NCI-H2171 (cell line): ENCODE results near the gene MAD2L2.

Experiments used
- DNase-seq: peaks from one replicate; lab custom pipeline; 2025; lab: John Stamatoyannopoulos, UW

MAD2L2 gene

DNA sequence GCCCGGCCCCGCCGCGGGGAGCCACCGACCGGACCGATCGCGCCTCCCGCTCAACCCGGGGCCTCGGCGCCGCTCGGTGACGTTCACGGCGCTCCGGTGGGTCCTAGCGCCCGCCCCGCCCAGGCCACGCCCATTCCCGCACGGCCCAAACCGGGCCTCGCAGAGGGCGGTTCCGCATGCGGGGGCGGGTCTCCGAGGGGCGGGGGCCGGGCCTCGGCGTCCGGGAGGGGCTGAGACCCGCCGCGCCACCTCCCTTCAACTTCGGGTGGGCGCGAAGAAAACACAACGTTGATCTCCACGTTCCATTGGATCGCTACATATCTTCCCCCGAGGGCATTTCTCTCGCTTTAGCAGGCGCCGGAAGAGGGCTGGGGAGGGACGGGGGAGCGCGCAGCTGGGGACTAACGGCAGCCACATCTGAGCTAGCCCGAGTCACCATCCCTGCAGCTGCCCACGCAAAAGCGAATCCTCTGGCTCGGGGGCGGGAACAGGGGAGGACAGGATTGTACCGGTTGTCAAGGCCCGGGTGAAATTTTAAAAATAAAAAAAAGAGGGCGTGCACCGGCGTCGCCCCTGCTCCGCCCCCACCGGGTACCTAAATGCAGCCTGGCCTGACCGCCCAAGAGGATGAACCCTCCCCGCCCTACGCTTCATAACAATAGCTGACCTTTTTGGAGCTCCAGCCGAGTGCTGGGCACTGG is at the start of gene MAD2L2:
MAD2L2 (minus strand) TSS at position 78 of the 701 bp plus-strand sequence. CDS start 547 bp downstream, outside the sequence.
- DNase-seq: peak; percentile 83

DNA sequence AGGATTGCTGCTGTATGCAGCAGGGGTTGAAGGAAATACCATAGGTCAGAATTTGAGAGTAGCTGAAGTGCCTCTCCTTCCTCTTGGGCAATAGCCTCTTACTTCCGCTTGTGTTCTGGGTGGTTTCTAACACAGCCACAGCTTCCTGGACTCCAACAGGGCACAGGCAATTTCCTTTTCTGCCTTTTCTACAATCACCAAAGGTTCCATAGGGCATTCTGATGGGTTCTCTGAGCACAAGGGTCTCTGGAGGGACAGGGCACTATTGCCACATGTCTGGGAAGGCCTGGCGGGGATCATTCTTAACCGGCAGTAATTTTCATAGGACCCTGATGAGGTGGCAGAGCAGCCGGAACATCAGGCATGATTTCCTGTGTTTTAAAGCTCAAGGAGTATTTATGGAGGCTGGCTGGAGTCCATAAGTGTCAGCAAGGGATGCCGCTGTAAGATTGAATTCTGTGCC is 49.5 kb upstream of the MAD2L2 start:
- DNase-seq: no peak

DNA sequence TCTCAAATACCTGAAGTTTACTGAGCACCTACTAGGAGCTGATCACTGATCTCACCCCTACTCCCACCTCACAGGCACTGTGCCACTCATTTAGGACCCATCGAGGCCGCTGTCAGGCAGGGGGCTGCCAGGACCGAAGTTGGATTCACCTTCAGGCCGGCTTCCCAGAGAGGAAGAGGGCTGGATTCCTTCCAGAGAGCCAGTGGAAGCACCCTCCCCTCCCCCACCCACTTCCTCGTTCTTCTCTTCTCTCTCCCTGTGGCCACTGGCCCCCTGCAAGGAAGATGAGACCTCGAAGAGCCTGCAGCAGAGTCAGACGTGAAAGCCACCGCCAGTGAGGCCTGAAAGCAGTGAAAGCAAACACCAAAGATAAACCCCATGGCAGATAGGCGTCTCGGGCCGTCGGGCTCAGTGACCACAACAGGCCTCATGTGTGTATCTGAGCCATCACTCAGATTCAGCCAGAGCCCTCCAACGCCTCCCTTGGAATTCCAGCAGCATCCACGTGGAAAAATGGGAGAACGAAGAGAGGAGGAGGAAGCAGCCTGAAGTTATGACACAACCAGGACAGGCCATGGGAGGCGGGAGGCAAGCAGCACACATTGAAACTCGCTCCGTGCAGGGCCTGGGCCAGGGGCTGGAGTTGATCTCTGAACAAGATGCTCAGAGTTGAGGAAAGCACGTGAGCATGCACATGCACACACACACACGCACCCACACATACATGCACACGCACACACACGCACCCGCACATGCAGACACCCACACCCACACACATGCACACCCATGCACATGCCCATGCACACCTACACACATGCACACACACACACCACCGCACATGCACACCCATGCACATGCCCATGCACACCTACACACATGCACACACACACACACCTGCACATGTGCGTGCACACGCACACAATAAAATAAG is 48.8 kb upstream of the MAD2L2 start:
- DNase-seq: no peak

DNA sequence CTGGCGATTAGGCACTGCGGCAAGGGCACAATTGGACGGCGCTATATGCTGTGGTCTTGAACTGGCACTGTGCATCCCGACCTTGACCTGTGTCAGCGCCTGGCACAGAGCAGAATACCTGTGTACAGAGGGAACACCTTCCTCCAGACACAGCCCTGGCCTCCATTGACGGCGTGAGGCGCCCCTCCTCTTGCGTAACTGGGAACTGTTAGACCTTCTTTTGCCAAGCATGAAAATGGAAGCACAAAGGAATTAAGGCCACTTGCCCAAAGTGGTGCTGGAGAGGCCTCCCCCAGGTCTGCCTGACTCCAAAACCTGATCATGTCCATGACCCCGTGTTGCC is 48.2 kb upstream of the MAD2L2 start:
- no peak for DNase-seq

DNA sequence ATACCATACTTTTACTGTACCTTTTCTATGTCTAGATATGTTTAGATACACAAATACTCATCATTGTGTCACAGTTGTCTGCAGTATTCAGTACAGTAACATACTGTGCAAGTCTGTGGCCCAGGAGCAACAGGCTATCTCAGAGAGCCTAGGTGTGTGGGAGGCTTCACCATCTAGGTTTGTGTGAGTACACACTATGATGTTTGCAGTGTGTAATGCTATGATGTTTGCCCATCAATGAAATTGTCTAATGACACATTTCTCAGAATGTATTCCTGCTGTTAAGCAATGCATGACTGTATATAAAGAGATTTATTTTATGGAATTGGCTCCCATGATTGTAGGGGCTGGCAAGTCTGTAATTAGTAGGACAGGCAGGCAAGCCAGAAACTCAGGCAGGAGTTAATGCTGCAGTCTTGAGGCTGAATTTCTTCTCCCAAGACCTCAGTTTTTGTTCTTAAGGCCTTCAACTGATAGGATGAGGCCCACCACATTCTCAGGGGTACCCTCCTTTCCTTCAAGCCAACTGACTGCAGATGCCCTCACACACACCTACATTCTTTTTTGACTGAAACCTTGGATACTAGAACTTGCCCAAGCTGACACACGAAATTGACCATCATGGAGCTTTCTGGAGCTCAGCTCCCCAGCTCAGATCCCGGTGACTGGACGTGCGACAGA is 47.3 kb upstream of the MAD2L2 start:
- DNase-seq: no peak

DNA sequence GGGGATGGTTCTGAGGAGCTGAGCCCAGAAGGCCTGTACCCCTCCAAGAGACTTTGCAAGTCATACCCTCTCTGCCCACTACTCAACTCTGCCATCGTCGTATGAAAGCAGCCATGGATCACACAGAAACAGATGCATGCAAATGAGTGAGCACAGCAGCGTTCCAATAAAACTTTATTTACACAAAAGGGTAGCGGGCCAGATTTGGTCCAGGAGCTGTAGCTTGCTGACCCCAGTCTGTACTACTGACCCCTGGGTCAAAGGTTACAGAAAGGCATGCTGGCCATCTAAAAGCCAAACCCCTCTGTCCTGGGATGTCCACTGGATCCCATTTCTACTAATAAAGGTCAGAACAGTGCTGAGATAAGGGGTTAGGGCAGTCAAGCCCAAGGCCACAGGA is 46.2 kb upstream of the MAD2L2 start:
- no peak for DNase-seq

DNA sequence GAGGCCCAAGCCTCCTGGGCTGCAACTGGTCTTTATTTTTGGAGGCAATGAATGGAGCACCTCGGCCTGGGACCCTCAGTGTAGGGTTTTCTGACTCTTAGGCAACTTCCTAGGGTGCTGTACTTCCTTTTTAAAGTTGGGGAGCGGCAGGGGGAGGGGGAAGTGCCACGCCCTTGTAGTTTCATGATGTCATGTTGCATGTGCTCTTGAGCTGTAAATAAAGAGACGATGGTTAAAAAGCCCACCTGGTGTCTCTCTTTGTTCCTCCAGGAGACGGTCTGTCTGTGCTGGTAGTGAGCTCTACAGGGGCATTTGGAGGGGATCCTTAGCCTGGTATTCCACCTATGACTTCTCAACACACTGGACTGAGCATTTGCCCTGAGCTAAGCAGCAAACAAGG is 44.7 kb upstream of the MAD2L2 start:
- DNase-seq: no peak

DNA sequence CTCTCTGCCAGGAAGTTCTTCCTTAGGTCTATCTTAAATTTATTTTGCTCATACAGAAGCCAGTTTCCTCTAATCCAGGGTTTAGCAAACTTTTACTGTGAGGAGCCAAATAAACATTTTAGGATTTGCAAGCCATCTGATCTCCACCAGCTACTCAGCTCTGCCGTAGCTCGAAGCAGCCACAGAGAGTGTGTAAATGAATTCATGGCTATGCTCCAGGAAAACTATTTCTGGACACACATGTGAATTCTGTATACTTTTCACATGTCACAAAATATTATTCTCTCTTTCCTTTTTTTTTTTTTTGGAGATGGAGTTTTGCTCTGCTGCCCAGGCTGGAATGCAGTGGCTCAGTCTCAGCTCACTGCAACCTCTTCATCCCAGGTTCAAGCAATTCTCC is 41.6 kb upstream of the MAD2L2 start:
- no peak for DNase-seq

DNA sequence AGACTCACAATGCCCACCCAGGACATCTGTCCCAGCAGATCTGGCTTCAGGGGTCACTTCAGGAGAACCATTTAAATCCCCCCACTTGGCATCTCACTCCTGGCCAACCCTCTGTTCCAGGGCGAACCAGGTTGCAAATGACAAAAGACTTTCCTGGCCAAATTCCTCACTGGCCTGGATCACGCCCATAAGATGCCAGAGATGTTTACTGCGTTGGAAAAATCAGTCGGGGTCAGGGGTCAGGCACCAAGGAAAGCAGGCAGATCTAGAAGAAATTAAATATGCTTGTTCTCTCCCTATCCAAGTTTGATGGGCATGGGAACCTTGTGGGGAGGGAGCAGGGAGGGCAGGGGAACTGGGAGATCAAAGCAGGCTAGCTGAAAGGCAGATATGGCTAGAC is 40.4 kb upstream of the MAD2L2 start:
- DNase-seq: no peak

DNA sequence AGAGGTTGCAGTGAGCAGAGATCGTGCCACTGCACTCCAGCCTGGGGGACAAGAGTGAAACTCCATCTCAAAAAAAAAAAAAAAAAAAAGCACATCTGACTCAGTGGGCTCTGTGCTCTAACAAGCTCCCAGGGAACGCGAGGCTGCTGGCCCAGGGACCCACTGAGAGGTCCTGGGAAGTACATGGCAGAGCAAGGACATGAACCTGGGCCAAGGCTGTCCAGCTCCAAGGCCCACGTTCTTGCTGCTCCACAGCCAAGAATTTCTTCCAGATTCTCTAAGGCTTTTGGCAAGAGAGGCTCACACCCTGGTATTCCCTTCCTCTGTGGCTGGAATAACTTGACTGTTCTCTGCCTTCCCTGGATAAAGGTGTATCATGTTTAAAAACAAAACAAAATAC is 39.6 kb upstream of the MAD2L2 start:
- DNase-seq: no peak

DNA sequence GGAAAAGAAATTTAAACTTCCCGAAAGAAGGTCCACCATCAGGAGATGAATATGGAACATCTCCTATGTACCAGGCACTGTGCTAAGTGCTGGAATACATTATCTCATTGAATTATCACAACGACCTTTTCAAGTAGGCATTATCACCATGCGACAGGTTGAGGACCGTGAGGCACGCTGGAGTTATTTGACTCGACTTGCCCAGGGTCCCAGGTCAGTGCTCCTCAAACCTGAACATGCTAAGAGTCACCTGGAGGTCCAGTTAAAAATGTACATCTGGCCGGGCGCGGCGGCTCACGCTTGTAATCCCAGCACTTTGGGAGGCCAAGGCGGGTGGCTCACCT is 39.1 kb upstream of the MAD2L2 start:
- DNase-seq: no peak

DNA sequence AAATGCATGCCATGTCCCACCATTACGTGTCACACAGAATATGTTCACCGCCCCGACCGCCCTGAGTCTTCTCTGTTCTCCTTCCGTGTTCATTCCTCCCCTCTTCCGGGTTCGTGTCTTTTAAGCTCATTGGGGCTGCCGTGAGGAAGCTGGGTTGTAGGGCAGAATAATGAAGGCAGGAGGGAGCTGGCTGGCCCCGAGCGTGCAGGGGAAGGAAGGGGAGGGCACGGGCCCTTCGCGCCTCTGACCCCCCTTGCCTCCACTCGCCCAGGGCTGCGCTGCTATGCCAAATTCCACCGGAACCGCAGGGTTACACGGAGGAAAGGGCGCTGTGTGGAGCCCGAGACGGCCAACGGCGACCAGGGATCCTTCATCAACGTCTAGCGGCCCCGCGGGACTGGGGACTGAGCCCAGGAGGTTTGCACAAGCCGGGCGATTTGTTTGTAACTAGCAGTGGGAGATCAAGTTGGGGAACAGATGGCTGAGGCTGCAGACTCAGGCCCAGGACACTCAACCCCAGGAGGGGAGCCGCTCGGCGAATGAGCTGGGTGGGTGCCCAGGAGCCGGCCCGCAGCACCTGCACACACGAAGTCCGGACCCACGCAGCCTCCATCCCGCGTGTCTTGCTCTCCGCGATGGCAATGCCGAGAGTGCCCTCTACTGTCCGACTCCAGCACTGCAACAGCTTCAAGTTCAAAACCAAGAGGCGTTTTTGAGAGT is 38.5 kb upstream of the MAD2L2 start:
- DNase-seq: peak; percentile 69

DNA sequence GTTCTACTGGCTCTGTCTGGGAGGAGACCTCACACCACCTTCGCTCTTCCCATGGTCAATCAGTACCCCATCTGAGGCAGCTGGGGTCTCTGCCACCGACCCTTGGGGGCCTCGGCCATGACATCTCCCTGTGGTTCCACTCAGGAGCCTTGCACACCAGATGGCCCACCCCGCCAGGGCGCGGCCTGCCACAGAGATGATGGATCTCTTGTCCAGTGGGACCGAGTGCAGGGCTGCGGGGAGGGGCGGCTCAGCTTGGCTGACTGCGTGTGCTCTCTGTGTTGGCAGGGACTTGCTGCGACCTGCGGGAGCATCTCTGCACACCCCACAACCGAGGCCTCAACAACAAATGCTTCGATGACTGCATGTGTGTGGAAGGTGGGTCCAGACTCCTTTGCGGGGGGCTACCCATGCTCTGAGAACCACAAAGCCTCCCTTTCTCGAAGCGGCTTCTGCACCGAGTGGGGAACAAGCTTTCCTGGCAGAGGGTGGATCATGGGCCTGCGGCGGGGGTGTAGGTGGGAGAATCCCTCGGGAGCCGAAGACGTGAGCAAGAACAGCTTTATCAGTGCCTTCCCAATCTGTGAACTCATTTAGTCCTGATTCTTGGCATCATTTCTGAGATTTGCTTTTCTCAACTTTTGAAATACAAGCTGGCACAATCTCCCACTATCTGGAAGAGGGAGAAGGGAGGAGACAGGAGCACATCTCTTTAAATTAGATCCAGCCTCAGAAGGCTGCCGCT is 34.1 kb upstream of the MAD2L2 start:
- peak; percentile 86 for DNase-seq

DNA sequence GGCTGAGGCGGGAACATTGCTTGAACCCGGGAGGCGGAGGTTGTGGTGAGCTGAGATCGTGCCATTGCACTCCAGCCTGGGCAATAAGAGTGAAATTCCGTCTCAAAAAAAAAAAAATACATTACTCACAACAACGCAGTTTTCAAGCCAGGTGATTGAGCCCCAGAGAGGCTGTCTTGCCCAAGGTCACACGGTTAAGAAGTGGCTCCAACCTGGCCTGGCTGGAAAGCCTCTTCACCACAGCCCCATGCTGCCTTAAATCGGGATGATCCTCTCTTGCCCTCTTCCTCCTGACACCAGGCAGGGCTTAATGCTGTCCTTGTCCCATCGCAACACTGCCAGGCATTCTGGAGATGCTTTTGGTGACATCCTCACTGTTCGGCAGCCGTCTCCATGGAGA is 32.1 kb upstream of the MAD2L2 start:
- DNase-seq: no peak

DNA sequence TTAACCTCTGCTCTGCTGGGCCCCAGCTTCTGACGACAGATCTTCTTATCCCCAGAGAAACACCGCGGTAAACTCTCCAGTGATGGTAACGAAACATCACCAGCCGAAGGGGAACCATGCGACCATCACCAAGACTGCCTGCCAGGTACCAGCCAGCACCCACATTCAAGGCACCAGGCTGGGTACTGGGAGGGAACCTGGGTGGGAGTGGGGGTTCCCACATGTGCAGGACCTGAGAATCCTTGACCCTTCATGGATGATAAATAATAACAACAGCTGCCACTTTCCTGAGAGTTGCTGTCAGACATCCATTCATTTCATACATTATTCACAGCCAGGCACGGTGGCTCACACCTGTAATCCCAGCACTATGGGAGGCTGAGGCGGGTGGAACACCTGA is 31.3 kb upstream of the MAD2L2 start:
- DNase-seq: no peak

DNA sequence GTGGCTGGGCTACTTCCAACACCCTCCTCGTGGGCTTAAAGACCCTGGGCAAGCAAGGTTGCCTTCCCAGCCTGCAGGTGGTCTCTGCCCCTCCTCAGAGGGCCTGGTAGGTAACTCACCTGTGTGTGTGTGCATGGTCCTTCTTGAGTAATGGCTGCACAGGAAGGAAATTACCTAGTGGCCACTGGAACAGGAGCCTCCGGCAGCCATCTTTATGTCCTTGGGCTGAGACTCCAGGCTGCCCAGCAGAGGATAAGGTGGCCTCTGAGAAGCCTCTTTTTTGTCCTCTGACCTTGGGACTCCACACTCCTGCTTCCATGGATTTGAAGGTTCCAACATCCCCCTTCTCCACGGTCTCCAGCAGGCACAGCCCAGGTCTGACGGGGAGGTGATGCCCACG is 30.5 kb upstream of the MAD2L2 start:
- no peak for DNase-seq

DNA sequence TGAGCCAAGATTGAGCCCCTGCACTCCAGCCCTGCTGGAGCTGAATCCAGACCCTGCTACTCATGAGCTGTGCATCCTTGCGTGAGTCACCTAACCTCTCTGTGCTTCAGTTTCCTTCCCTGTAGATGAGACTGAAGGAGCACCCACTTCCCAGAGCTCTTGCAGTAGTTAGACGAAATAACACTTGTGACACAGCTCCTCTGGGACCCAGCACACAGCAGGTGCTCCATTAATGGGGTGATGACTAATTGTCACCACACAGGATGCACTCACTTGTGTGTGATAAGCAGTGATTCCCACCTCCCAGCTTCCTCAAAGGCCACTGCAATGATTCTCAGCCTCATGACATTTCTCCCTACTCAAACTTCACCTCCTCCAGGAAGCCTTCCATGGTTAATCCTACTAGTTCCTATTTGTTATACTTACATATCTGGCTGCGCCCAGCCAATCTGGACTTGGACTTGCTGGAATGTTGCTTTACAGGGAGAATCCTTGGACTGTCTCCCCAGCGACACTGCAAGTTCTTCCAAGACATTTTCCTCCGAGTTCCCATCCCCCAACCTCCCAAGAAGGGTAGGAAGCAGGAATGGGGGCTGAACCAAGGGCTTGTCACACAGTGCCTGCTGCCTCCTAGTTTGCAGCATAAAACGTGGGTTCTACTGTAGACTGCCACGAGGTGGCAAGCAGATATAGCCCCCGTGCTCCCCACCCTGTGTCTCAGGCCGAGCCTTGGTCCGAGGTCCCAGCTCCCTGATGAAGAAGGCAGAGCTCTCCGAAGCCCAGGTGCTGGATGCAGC is 27.8 kb upstream of the MAD2L2 start:
- no peak for DNase-seq

DNA sequence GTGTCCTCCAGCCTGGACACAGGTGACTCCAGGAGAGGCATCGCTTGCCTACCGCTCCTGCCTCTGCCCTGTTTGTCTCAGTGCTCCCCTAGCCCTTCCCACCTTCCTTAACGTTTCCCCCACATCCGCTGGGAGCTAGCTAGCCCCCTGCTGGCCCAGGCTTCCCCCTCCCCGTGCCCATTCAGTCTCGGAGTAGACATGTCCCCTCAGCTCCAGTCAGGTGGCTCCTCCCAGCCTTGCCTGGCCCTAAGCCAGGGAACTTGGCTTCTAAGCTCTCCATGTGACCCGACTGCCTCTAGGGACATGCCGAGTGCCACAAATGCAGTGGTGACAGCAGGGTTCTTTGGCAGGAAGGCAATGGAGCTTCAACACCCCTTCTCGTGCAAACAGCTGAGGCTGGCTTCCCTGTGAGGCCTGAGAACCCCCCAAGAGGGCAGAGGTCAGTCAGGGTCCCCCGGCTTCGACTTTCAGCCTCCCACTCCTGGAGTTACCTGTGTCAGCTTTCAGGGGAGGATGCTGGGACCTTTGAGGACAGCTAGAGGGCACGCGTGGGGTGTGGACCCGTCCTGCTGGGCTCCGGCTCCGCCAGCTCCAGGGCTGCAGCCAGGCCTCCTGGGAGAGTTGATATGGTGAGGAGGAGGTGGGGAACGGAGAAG is 26.8 kb upstream of the MAD2L2 start:
- peak; percentile 98 for DNase-seq

DNA sequence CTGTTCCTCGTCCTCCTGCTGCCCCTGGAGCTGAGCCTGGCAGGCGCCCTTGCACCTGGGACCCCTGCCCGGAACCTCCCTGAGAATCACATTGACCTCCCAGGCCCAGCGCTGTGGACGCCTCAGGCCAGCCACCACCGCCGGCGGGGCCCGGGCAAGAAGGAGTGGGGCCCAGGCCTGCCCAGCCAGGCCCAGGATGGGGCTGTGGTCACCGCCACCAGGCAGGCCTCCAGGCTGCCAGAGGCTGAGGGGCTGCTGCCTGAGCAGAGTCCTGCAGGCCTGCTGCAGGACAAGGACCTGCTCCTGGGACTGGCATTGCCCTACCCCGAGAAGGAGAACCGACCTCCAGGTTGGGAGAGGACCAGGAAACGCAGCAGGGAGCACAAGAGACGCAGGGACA is 25.3 kb upstream of the MAD2L2 start:
- no peak for DNase-seq

DNA sequence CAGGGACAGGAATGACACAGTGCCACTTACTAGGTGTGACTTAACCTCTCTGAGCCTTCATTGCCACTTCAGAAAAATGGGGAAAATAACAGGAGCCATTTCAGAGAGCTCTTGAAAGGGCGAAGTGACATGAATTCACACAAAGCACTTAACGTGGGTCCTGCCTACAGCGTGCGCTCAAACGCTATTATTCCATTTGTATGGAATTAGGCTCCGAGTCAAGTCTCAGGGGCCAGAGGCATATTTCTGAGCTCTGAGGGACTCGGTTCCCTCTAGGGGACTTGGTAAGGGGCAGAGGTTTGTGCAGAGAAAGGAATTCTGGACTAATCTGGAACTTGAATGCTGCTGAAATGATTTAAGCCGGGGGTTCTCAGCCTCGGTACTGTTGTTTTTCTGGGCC is 24.6 kb upstream of the MAD2L2 start:
- DNase-seq: no peak
